DND-41 (cell line): ENCODE data around the gene TOX2.

Experiments
- CTCF ChIP-seq: IDR thresholded peaks from 2 replicates; pipeline ENCODE4 v1.5.1; 2012; ENCODE audit warnings: borderline replicate concordance, low read length, moderate library complexity, mild to moderate bottlenecking; ENCODE audit not compliant: poor library complexity, severe bottlenecking; ENCODE audit errors: extremely low read depth
- EZH2 ChIP-seq: IDR thresholded peaks from 3 replicates; pipeline ENCODE4 v1.6.1; 2012; ENCODE audit warnings: borderline replicate concordance, low read depth, mild to moderate bottlenecking, moderate library complexity, low read length, inconsistent platforms; ENCODE audit not compliant: severe bottlenecking

DNA sequence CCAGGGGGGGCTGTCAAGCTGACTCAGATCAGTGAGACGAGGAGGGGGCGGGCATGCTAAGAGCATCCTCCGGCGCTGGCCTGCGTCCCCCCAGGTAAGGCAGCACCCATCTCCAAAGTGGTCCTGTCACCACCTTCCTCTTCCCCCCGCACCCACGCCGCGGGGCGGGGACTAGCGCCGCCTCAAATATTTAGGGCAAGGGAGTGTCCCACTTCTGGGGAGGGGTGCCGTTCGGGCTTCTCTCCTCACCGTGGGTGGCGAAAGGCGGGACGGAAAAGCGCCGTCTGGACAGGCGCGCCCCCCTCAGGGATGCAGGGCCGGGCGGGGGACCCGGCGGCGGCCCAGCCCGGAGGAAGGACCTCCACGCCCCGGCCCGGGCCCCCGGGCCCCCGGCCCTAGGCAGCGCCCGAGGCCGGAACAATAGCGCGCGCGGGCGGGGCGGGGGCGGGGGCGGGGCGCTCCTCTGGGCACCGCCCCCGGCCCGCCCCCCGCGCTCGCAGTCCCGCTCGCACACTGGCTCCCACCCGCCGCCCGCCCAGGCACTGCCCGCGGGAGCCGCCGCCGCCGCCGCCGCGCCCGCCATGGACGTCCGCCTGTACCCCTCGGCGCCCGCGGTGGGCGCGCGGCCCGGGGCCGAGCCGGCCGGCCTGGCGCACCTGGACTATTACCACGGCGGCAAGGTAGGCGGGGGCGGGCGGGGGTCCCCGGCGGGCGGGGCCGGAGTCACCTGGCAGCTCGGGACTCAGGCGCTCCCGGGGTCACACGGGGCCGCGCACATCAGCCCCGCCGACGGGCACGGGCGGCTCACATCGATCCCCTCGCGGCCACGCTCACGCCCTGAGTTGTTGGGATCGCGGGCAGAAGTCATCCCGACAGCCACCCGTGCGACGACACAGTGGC lies at the start of gene TOX2:
- TF ChIP-seq CTCF = no peak
- no peak for TF ChIP-seq EZH2
